HK-2 (cell line): Measurements from ENCODE around the gene KCNJ16.

Source experiments
- DNase-seq: peaks from one replicate; pipeline ENCODE4 v3.0.0-alpha.2; 2018; ENCODE audit not compliant: unreplicated experiment

KCNJ16 gene

GRCh38 chr17:70128727-70129238 is 53.8 kb downstream of the KCNJ16 start:
- no peak for DNase-seq

- no peak for DNase-seq
Observed at GRCh38 chr17:70130289-70130688, 55.3 kb downstream of the KCNJ16 start.

- no peak for DNase-seq
Observed at GRCh38 chr17:70132505-70132904, 57.5 kb downstream of the KCNJ16 start.

GRCh38 chr17:70134042-70134441 is 59.0 kb downstream of the KCNJ16 start:
- no peak for DNase-seq

GRCh38 chr17:70134777-70135176 is 59.8 kb downstream of the KCNJ16 start:
- no peak for DNase-seq

- DNase-seq: no peak
Observed at GRCh38 chr17:70136131-70136530, 61.1 kb downstream of the KCNJ16 start.

GRCh38 chr17:70137451-70138230 is 62.6 kb downstream of the KCNJ16 start:
- peak; percentile 27 for DNase-seq

GRCh38 chr17:70138291-70138865 is 63.4 kb downstream of the KCNJ16 start:
- DNase-seq: peak; percentile 15

- no peak for DNase-seq
Observed at GRCh38 chr17:70139449-70139993, 64.5 kb downstream of the KCNJ16 start.

- DNase-seq: no peak
Observed at GRCh38 chr17:70144260-70144846, 69.3 kb downstream of the KCNJ16 start.

- DNase-seq: no peak
Observed at GRCh38 chr17:70153210-70153609, 78.2 kb downstream of the KCNJ16 start.

GRCh38 chr17:70157151-70157550 is 82.1 kb downstream of the KCNJ16 start:
- DNase-seq: no peak

GRCh38 chr17:70158180-70158579 is 83.2 kb downstream of the KCNJ16 start:
- DNase-seq: no peak

GRCh38 chr17:70158591-70158990 is 83.6 kb downstream of the KCNJ16 start:
- DNase-seq: no peak

GRCh38 chr17:70159980-70160379 is 85.0 kb downstream of the KCNJ16 start:
- no peak for DNase-seq

- DNase-seq: no peak
Observed at GRCh38 chr17:70161519-70161918, 86.5 kb downstream of the KCNJ16 start.

- DNase-seq: no peak
Observed at GRCh38 chr17:70165383-70165782, 90.4 kb downstream of the KCNJ16 start.

- no peak for DNase-seq
Observed at GRCh38 chr17:70166615-70167014, 91.6 kb downstream of the KCNJ16 start.

GRCh38 chr17:70168044-70168976 is 93.3 kb downstream of the KCNJ16 start:
- peak; percentile 61 for DNase-seq

- peak; percentile 90 for DNase-seq
Observed at GRCh38 chr17:70168977-70169708, 94.1 kb downstream of the KCNJ16 start, which contains the start of gene KCNJ2. Gene KCNJ2 (plus strand): TSS chr17:70169532. CDS start chr17:70175040, 5,508 bp downstream.
